ENCODE results near the gene KCNJ9.

KCNJ9 gene

DNA sequence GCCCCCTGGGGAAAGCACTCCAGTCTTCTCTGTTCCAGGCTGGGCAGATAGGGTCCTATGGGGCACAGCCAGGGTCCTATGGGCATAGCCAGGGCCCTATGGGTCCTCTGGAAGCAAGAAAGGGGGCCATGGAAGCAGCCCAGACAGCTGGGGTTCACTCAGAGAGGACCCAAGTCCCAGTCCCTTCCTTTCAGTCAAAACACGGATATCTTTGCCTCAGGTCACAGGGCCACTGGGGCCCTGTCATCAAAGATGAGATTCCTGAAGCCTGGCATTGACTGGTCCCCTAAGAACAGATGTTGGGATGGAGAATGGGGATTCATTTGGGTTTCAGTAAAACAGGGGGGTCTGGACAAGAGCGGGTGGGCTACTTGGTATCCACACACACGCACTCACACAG is 8.5 kb downstream of the KCNJ9 start:
- no peak for DNase-seq

DNA sequence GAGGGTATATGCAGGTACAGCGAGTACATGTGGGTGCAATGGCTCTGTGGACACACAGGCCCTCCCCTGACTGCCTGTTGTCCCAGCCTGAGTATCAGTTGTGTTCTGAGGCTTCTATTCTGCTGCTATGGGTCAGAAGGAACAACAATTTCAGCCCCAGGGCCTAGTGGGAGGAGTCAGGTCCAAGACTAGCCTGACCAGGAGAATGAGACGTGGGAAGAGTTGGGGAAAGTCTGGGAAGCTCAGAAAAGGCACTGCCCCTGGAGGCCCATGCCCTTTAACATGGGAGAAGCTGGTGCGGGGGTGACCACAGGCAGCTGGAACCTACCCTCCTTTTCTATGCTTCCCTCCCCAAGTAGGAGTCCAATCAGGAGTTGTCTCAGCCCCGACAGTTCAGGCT is 9.4 kb downstream of the KCNJ9 start:
- no peak for DNase-seq

DNA sequence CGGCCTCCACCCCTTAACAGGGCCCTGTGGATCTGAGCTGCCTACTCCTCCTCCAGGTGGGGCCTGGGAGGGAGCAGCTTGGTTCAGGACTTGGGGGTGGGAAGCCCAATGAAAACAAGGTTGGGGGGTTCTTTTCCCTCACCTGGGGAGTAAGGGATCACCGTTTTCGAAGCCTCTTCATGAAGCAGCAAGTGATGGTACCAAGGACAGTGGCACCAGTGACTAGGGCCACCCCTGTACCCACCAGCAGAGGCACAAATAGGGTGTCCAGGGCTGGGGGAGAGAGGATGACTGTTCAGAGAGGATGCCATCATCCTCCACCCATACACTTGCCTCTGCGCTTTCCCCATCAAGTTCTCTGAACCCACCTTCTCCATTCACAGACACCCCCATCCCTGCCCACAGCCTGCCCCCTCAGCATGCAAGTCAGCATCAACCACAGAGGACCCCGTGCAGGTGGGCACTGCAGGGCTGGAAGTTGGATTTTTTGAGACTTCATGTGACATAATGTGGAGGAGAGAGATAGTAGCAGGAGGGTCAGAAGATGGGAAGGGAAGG is 10.4 kb downstream of the KCNJ9 start:
- no peak for DNase-seq

DNA sequence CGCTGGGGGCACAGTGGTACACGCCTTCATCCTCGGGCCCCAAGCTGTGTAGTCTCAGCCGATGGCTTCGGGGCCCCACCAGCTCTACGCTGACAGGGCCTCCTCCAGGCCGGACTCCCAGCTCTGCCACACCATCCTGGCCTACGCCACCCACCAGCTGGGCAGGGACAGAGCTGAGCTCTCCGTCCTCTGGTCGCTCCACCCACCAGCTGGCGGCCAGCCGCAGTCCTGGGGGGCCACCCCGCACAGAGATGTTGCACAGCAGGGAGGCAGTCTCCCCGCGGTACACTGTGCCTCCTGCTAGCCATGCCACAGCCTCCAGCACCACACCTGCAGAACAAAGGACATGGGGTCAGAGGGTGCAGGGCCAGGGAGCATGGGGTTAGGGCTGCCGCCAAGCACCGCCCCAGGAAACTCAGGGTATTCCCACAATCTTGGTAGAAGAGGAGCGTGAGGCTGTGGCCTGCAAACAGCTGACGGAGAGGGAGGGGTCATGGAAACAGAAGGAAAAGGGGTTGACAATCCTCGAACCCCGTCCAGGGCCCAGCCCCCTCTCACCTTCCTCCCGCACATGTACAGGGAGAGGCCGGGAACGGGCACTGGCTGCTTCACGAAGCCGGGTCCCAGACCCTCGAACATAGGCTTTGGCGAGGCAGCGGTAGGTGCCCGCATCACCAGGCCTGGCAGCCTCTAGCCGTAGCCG is 11.2 kb downstream of the KCNJ9 start:
- no peak for DNase-seq

DNA sequence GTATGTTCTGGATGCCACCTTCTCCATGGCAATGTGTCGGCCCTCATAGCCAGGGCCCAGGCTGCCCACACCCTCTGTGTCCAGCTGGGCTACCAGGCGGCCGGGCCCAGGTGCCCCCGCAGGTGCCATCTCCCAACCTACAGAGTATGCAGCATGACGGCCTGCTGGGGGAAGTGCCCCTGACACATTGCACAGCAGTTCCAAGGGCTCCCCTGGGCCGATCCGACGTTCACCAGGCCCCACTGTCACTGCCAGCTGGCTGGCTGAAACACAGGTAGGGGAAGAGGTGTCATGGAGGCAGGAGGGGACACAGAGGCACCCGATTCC is 11.7 kb downstream of the KCNJ9 start:
- DNase-seq = no peak

DNA sequence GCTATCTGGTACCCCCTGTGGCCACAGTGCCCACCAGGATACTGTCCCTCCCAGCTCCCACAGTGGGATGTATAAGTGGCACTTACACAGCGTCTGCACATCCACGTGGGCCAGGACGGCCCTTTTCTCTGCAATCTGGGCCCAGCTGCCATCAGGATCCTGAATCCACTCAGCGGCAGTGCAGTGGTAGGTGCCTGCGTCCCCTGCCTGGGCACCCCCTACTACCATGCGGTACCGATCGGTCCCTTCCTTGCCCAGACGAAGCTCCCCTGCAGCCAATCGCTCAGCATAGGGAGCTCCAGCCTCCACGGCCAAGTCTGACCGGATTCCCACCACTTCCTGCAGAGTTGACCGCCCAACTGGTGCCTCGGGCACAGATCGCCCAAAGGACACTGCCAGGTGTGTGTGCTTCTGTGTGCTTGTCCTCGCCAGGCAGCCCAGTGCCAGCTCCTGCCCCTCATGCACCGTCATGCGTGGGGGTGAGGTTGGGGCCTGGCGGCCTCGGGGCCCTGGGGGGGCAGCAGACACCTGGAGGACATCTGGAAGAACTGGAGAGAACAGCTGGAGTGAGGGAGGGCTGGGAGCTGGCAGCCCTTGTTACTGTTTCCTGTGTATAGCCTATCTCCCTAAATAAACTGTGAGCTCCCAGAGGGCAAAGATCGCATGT is 12.4 kb downstream of the KCNJ9 start:
- DNase-seq = no peak

DNA sequence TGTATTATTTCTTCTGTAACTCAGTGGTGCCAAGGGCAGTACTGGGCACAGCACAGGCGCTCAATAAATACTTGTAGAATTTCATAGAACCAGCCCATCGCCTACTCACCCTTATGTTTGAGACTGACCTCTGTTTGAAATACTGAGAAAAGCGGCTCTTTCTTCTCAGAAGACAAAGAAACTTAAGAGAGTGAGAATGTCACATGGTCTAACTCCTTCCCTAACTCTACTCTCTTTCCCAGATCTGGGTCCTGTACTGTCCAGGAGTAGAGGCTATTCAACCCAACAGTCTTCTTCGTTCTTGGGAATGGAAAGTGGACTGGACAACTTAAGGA is 12.9 kb downstream of the KCNJ9 start:
- DNase-seq = no peak

DNA sequence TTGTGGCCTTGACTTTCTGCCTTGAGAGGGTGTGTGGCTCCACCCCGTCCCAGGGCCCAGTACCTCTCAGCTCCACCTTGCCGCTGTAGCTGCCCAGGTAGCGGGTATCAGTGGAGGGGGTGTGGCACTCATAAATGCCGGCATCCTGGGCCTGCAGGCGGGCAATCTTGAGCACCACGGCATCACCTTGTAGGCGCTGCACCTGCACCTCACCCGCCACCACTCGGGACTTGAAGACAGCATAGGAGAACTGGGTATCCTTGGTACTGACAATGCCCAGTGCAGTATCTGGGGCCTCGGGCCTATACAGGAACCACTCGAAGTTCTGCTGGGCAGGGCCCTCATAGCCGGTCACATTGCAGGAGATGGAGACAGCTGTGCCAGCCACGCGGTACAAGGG is 13.5 kb downstream of the KCNJ9 start:
- no peak for DNase-seq

DNA sequence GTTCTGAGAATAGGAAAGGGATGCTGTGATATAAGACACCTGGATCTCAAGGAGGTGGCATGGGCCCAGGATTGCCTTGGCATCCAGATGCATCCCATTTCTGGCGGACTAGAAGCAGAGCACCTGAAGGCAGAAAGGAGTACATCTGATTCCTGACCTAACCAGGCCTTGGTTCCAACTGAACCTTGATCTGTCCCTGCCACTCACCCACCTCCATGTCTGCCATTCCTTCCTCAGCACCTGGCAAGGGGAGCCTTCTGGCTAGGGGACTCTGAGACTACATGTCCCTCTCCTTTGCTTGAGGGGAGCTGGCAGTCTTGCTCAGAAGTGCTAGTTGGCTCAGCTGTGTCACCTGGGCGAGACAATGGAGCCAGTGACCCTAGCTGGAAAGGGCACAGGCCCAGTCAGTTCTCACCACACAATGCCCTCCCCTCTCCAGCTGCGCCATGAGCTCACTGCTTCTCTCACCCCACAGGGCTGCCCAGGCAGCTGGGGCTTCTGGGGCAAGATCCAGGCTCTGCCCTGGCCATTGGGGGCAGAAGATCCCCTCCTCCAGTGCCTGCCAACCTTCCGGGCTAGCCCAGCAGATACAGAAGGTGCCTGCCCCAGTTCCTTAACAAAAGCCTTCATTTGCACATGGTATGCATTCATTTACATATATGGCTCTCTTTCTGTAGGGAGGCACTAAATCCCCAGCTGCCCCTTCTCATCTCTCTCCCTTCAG is 14.2 kb downstream of the KCNJ9 start:
- DNase-seq = no peak

DNA sequence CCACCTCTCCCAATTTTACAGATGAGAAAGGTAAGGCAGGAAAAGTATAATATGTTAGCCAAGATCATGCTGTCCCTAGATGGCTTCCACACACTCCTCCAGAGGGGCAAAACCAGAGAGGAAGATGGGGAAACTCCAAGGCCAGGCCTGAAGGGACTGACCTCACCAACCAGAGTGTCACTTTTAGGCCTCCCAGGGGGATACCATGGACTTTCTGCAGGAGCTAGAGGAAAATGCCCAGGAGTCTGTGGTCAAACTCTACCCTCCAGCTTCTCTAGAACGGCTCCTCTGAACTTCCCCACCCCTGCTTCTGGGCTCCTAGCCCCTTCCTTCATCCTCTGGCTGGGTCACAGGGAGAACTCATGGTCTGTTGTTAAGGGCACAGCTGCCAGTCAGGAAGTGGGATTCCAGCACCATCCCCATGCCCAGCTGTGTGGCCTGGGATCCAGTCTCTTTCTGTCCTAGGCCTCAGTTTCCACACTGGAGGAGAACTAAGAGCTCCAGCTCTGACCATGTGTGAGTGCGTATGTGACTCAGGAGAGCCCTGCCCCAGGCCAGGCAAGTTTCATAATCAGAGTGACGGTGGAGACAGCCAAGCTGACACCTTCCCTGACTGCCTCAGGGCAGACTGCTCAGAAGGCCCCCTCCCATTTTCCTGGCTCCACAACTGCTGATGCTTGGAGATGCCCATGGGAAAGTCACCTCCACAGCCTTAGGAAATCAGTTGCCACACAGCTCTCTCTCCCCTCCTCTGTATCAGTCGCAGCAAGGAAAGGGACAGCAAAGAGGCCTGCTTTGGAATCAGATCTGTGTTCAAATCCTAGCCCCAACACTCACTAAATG is 15.2 kb downstream of the KCNJ9 start:
- DNase-seq = no peak

DNA sequence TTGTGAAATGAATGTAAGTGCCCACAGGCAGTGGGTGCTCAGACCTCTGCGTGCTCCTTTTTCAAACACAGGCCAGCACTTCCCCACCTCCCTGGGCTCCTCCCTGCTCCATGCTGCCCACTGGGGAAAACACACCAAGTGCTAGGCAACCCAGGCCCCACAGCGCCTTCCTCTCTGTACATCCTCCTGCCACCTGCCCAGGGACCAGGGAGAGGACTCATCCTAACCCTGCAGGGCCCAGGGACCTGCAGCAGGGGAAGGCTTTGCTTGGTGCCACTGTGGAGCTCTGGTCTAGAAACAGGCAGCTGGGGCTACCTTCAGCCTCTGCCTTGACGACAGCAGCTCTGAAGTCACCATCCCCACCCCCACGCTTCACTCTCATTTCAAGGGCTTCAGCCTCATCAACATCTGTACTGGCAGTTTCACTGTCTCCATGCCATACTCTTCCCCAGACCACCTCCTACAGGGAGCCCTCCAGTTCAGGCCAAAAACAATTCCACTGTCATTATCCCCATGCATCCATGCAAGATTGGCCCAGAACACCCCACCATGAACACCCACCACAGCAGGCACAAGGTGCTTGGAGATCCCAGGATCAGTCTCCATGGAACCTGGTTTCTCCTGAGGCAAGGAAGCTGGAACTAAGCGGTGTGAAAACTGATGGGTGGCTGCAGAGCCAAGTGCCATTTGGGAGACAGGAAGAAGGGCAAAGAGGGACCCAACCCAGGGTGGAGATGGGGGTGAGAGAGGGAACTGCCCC is 16.0 kb downstream of the KCNJ9 start:
- no peak for DNase-seq

DNA sequence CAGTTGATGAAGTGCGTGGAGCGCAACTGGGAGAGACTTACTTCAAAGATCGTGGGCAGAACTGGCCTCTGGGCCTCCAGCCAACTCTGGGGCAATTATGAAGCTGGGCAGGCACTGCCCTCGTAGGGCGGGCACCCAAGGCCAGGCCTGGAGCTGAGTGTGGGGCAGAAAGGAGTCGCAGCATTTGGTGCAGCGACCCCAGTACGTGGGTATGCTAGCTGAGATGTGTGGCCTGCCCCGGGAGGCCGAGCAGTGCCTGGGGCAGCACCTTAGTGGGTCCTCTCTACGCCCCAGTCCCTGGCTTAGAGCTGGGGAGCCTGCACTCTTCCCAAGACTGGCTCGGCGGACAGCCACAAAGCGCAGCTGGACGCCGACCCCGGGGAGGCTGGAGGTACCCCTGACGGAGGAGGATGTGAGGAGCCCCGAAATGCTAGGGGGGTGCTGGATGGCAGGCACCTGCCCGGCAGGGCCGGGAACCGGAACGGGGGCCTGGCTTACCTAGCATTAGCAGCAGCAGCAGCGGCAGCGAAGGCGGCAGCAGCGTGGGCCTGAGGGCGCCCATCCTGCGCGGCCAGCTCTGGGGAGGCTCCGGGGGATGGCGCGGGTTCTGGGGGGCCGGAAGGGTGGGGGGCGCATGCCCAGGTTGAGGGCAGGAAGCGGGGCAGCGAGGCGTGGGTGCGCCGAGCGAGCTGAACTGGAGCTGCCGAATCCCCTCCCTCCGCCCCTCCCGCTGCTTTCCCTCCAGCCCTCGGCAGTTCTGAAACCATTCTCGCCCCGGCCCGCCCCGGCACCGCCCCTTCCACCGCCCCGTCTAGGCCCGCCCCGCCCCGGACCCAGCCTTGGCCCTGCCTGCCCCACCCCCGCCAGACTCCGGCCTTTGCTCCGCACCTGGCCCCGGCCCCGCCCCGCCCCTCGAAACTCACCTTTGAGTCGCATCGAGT is 16.8 kb downstream of the KCNJ9 start, which contains the start of gene IGSF8:
Gene IGSF8 (minus strand): TSS at position 709 of the 941 bp plus-strand sequence. CDS start 147 bp downstream, at position 562.
- no peak for DNase-seq

DNA sequence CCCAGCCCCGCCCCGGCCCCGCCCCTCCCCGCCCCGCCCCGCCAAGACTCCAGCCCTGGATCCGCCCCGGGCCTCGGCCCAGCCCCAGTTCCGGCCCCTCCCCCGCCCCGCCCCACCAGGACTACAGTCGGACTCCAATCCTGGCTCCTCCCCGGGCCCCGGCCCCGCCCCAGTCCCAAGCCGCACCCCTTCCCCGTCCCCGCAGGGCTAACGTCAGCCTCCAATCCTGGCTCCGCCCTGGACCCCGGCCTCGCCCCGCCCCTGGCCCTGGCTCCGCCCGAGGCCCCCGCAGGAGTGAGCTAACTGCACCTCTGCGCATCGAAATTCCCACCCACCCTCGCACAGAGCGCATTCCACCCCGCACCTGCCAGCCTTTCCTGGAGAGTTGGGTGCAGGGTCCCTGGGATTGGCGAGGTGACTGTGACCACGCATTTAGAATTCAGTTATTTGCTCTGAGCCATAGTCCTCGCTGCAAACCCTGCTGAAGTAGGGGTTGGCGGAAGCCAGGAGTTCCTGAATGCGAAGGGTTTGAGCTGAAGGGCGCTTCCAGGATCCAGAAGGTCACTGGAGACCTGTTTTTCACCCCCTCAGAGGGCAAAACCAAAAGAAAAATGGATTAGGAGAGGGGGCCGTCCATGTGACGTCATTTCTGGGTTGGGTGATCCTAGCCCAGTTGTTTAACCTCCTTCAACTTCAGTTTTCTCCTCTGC is 17.7 kb downstream of the KCNJ9 start:
- DNase-seq = peak; percentile 64

DNA sequence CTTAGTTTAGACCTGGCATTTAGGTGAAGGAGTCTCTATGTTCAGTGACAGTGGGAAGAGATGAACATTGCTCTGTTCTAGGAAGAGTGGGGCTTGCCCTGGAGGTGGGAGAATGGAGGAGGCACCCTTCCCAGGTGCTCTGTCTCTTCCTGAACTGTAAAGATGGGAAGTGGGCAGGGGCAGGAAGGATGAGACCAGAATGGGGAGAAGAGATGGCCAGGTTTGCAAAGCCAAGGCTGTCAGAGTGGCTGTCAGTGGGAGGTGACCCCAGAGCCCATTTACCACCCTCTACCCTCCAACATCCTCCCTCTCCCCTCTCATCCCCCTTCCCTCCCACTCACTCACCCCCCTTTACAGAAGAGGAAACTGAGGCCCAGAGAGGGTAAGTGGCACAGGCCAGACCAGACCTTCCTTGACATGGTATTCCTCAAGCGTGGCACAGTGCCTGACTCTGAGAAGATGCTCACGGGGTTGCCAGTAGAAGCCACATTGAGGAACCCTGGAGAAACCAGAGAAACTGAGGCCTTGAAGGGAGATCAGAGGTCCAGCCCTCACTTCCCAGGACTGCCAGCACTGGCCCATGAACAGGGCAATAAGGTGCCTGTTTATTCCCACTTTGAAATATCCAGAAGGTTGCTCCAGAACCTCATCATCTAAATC is 18.5 kb downstream of the KCNJ9 start:
- no peak for DNase-seq

DNA sequence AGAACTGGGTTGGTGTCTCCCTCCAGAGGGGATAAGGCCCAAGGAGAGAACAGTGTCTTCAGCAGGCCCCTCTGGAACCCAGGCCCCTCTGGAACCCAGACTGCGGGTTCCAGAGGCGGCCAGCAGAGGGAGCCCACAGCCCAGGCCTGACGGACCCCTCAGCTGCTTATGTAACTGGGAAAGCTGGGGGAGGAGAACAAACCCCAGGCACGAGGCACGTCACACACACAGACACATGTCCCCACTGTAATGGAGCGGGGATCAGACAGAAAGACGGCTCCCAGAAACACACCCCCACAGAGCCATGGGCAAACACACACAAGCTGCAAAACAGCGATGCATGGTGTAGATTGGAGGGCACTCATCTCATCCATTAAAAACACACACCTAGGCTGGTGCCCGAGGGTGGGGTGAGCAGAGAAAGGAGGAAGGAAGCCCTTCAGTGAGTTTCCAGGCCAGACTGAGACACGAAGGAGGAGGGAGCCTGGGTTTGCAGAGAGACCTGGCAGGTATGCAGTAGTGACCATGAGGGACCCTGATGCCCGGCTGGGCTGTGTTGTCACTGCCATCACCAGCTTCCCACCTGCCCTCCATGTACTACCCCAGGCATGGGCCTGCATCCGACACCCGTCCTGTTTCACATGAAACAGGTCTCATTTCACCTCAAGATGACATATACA is 19.8 kb downstream of the KCNJ9 start:
- peak; percentile 54 for DNase-seq

DNA sequence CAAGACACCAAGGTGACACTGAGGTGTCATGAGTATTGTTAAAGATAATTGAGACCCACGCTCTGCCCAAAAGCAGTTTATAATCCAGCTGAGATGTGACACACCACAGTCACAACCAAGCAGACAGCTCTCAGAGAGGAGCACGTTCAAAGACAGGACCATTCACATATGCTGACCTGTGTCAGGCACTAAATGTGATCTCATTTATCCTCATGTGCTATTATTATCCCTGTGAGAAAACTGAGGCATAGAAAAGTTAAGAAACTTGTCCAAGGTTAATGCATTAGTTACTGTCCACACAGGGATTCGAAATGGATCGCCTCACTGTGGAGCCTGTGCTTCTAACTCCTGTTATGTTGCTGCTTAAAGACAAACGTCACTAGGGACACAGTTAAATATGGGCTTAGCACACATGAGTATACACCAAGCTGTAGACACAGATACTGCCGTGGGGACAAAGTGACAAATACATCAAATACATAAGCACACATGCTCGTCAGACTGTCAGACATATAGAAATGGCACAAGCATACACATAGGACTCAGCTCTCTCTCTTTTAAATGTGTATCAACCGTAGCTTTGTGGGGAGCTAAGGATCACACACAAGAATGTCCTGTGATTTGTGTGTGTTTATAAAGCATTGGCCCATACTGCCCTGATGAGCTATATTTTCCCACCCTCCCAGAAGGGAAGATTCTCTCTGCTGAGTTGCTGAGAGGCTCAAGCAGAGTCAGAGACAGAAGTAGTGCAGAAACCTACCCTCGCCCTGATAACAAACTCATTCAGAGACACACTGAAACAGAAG is 20.6 kb downstream of the KCNJ9 start:
- no peak for DNase-seq

DNA sequence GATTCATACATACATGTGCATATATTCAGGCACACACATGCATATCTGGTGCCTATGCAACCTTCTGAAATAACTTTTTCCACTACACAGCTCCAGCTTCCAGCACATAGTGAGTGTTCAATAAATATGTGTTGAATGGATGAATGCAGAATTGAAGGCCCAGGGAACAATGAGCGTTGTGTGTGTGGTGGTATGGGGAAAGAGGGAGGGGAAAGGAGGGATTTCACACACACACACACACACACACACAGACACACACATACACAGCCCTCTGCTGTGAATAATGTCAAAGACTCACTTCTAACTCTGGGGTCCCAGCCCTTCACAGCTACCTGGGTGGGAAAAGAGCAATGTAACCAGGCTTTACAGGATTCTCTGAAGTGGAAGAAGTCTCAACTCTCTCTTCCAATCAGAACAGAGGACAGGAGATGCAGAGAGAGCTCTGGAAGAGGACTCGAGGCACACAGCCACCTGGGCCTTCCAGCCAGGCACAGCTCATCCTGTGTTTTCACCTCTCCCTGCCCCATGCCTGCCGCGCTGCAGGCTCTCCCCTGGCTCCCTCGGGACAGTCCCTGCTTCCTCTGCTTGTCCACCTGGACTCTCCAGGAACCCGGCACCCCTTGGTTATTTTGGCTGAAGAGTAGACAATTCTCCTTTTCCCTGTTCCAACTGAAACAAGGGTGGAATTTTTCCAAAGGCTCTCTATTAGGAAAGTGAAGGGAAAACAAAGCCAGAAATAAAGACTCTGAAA is 22.5 kb downstream of the KCNJ9 start:
- no peak for DNase-seq

DNA sequence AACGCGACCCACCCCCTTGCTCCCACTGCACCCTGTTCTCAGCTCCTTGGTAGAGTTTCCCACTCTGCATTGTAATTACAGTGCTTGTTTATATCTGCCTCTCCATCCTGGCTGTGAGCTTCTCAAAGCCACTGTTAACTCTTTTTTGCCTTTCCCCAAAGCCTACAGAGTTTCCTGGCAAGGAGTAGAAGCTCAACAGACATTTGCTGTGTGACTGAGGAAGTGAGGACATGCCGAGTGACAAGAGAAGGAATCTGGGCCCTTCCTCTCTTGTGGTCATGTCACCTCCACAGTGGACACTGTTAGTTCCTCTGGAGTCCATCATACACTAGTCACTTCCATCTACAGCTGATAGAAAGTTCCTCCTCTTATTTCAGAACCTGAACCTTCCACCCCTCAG is 23.1 kb downstream of the KCNJ9 start:
- no peak for DNase-seq
